A549 (cell line): ENCODE results near the gene ZG16B. TPM values are rescaled to one million over a fixed set of nuclear protein-coding genes. Genes with fewer than 3 reads are reported as not detected.

ENCODE experiments used
- ATAC-seq, 2 experiments: fragments of 200-7000 bp in 1 of 2; fragments of >200 bp in 1 of 2; cut with Nextera tagmentation in 1 of 2; cut with Tn5 transposase in 1 of 2; 3 replicates each; pipeline versions ENCODE4 v1.8.0 to v1.9.1; 2018 to 2020; ENCODE audit warnings: mild to moderate bottlenecking in 1 of 2, moderate library complexity in 1 of 2
- CTCF ChIA-PET: fragments of 300-600 bp; sonication (Branson Sonifier 250); formaldehyde crosslinking; extraction: SDS; loops from one replicate; lab custom pipeline; 2021; ENCODE audit warnings: antibody characterized with exemption, inconsistent platforms; lab: Yijun Ruan, JAX
- POLR2A ChIA-PET: fragments of 350-600 bp; formaldehyde crosslinking; extraction: SDS; loops from one replicate; lab custom pipeline; 2021; ENCODE audit warnings: antibody characterized with exemption, inconsistent platforms; lab: Yijun Ruan, JAX
- DNase-seq, 2 experiments: peaks; one replicate each; pipeline versions ENCODE4 v3.0.0 to v3.0.0-alpha.2; 2011 to 2016; ENCODE audit warnings: low read depth in 1 of 2, low spot score in 1 of 2
- FAIRE-seq: peaks from 2 replicates; lab custom pipeline; 2011; peaks lifted over from hg19 to GRCh38; lab: Jason Lieb, UNC
- H3K27ac ChIP-seq, 2 experiments: fragments of >200 bp; sonication (Bioruptor Twin); formaldehyde crosslinking; 3 replicates each; pipeline ENCODE4 v1.5.1; 2016 to 2017
- H3K4me1 ChIP-seq: fragments of >200 bp; sonication (Bioruptor Twin); formaldehyde crosslinking; 3 replicates; pipeline ENCODE4 v1.6.1; 2016
- H3K4me2 ChIP-seq: fragments of >200 bp; sonication (Bioruptor Twin); formaldehyde crosslinking; 3 replicates; pipeline ENCODE4 v1.6.1; 2016
- H3K4me3 ChIP-seq: fragments of >200 bp; sonication (Bioruptor Twin); formaldehyde crosslinking; 3 replicates; pipeline ENCODE4 v1.5.1; 2016
- H3K9me3 ChIP-seq: fragments of >200 bp; sonication (Bioruptor Twin); formaldehyde crosslinking; 3 replicates; pipeline ENCODE4 v1.6.1; 2016
- BCL3 ChIP-seq: fragments of >200 bp; sonication (Bioruptor Twin); formaldehyde crosslinking; IDR thresholded peaks from 3 replicates; pipeline ENCODE4 v1.6.1; 2016
- BHLHE40 ChIP-seq: IDR thresholded peaks from 2 replicates; pipeline ENCODE4 v1.6.1; 2012; ENCODE audit warnings: low read depth, low read length, inconsistent platforms
- CHD2 ChIP-seq: fragments of 150-350 bp; IDR thresholded peaks from 2 replicates; pipeline ENCODE4 v1.6.1; 2014; ENCODE audit warnings: low read length; ENCODE audit not compliant: partially characterized antibody
- CHD4 ChIP-seq: fragments of 200-600 bp; sonication (generic); IDR thresholded peaks from 2 replicates; pipeline ENCODE4 v1.6.1; 2016; ENCODE audit warnings: antibody characterized with exemption, mild to moderate bottlenecking, borderline replicate concordance
- EHF ChIP-seq: fragments of 250-450 bp; sonication (Bioruptor Pico); IDR thresholded peaks from 2 replicates; pipeline ENCODE4 v1.5.0; 2020; ENCODE audit warnings: mild to moderate bottlenecking
- FOSB ChIP-seq: fragments of 250-450 bp; sonication (Bioruptor Pico); IDR thresholded peaks from 2 replicates; pipeline ENCODE4 v1.5.0; 2020; ENCODE audit warnings: mild to moderate bottlenecking, moderate library complexity
- FOSL2 ChIP-seq, 2 experiments: fragments of 450-650 bp in 1 of 2; fragments of >200 bp in 1 of 2; sonication (Bioruptor Twin) in 1 of 2; formaldehyde crosslinking; IDR thresholded peaks; 2 replicates each; pipeline versions ENCODE4 v1.5.0 to v1.6.1; 2016 to 2020; ENCODE audit warnings: mild to moderate bottlenecking in 1 of 2, moderate library complexity in 1 of 2
- FOXS1 ChIP-seq: fragments of 250-450 bp; sonication (Bioruptor Pico); IDR thresholded peaks from 2 replicates; pipeline ENCODE4 v1.5.0; 2020; ENCODE audit warnings: mild to moderate bottlenecking, moderate library complexity
- HOXB13 ChIP-seq: fragments of 250-450 bp; sonication (Bioruptor Pico); IDR thresholded peaks from 2 replicates; pipeline ENCODE4 v1.5.0; 2020; ENCODE audit warnings: low read depth, mild to moderate bottlenecking, moderate library complexity
- HOXB5 ChIP-seq: fragments of 250-450 bp; sonication (Bioruptor Pico); IDR thresholded peaks from 2 replicates; pipeline ENCODE4 v1.5.0; 2020; ENCODE audit warnings: mild to moderate bottlenecking, moderate library complexity
- KDM1A ChIP-seq: fragments of 200-600 bp; sonication (generic); IDR thresholded peaks from 2 replicates; pipeline ENCODE4 v1.6.1; 2016; ENCODE audit warnings: low read depth, mild to moderate bottlenecking
- NFE2L2 ChIP-seq: fragments of 150-350 bp; conservative IDR thresholded peaks from 2 replicates; pipeline ENCODE4 v1.6.1; 2014; ENCODE audit warnings: low read length
- PHF8 ChIP-seq: fragments of 200-600 bp; sonication (generic); IDR thresholded peaks from 2 replicates; pipeline ENCODE4 v1.6.1; 2016; ENCODE audit warnings: low read depth, mild to moderate bottlenecking, antibody characterized with exemption, moderate library complexity, borderline replicate concordance
- POLR2A ChIP-seq: IDR thresholded peaks from 2 replicates; pipeline ENCODE4 v1.6.1; 2012; ENCODE audit warnings: mild to moderate bottlenecking, low read length
- RARB ChIP-seq: fragments of 250-450 bp; sonication (Bioruptor Pico); IDR thresholded peaks from 2 replicates; pipeline ENCODE4 v1.8.0; 2021; ENCODE audit warnings: mild to moderate bottlenecking, moderate library complexity
- REST ChIP-seq: fragments of 200-600 bp; sonication (generic); IDR thresholded peaks from 2 replicates; pipeline ENCODE4 v1.6.1; 2016; ENCODE audit warnings: antibody characterized with exemption, mild to moderate bottlenecking, moderate library complexity
- RFX5 ChIP-seq: fragments of 450-650 bp; IDR thresholded peaks from 2 replicates; pipeline ENCODE4 v1.7.1; 2014; ENCODE audit warnings: antibody characterized with exemption, mild to moderate bottlenecking, moderate library complexity
- TFCP2L1 ChIP-seq: fragments of 250-450 bp; sonication (Bioruptor Pico); IDR thresholded peaks from 2 replicates; pipeline ENCODE4 v1.5.0; 2021; ENCODE audit warnings: mild to moderate bottlenecking
- ZFP36 ChIP-seq: fragments of 450-650 bp; IDR thresholded peaks from 2 replicates; pipeline ENCODE4 v1.6.1; 2014; ENCODE audit warnings: borderline replicate concordance; ENCODE audit not compliant: partially characterized antibody
- ZNF302 ChIP-seq: fragments of 250-450 bp; sonication (Bioruptor Pico); IDR thresholded peaks from 2 replicates; pipeline ENCODE4 v1.9.0; 2021; ENCODE audit warnings: inconsistent platforms, mild to moderate bottlenecking, moderate library complexity
- ZSCAN20 ChIP-seq: fragments of 250-450 bp; sonication (Bioruptor Pico); IDR thresholded peaks from 2 replicates; pipeline ENCODE4 v1.8.0; 2022; ENCODE audit warnings: mild to moderate bottlenecking, moderate library complexity
- WGBS: methylation state at CpG from one replicate; pipeline ENCODE4 v1.1.6; 2017; ENCODE audit errors: missing lambda C conversion rate; 5-methylcytosine and 5-hydroxymethylcytosine counted together
- polyA plus RNA-seq, 4 experiments: library from polyadenylated mRNA; depleted of rRNA in 3 of 4; stranded (reverse); fragments of >200 nt; fragmentation: RNase III in 1 of 4; extraction: RNeasy Plus Mini Kit Qiagen cat#74134 plus additional on column Dnase treatment in 1 of 4; gene quantifications; 2 replicates in 3 of 4; 3 replicates in 1 of 4; pipeline ENCODE4 v1.2.3, GENCODE V29; 2011 to 2017

ZG16B gene
- polyA plus RNA-seq, 2 of the 4 experiments (the other 2 are of a cell fraction), result 0.40 to 0.85 TPM

GRCh38 chr16:2795395-2796143 lies 34.5 kb upstream of the ZG16B start:
- TF ChIP-seq FOSL2 (IDR thresholded peaks at IDR 0.05) (no peak), FOSL2 (CRISPR knock-in tag; IDR thresholded peaks at IDR 0.05) (0 out of 2 replicates have a peak, but pooled peaks have one; percentile 10), CHD2 (no peak)
- 59% methylated on average over 7 of the region's 7 CpGs for WGBS
- ChIA-PET POLR2A (no interaction called here), CTCF (interaction anchor here (1.3 to 1.4 kb wide), 2 partner anchors 27 to 44 kb away, joined by 5 to 8 read pairs; no protein-coding TSS in a partner anchor)
- no peak for FAIRE-seq
- H3K27ac ChIP-seq, result peak overlapping the region; percentile 27 to 48; a peak in 5 of 6 replicates
- H3K4me3 ChIP-seq, result no peak overlapping the region
- no peak for DNase-seq
- H3K4me2 ChIP-seq, result peak overlapping the region; percentile 27
- ATAC-seq, result no peak
- H3K9me3 ChIP-seq, result no peaks in the 10 kb centered on the region
- H3K4me1 ChIP-seq, result peaks cover 28% of the 10 kb centered on the region

GRCh38 chr16:2798723-2799204 lies 31.3 kb upstream of the ZG16B start:
- DNase-seq (no peak), ATAC-seq (no peak), FAIRE-seq (no peak)
- ChIA-PET POLR2A (no interaction called here), CTCF (interaction anchor here (1.0 to 2.7 kb wide), 5 partner anchors 8 to 78 kb away, joined by 3 to 13 read pairs (median 4); no protein-coding TSS in a partner anchor)
- Histone ChIP-seq H3K27ac (no peak overlapping the region), H3K4me1 (peaks cover 28% of the 10 kb centered on the region), H3K9me3 (peaks cover 7% of the 10 kb centered on the region; the same call in 2 of the 3 replicates), H3K4me3 (no peak overlapping the region), H3K4me2 (no peak overlapping the region)
- TF ChIP-seq POLR2A (no peak), RARB (CRISPR knock-in tag) (no peak), BCL3 (no peak), REST (no peak), NFE2L2 (no peak), KDM1A (no peak), TFCP2L1 (CRISPR knock-in tag) (no peak), HOXB13 (CRISPR knock-in tag) (no peak), FOSB (CRISPR knock-in tag) (no peak), EHF (CRISPR knock-in tag) (no peak), FOXS1 (CRISPR knock-in tag) (no peak), ZFP36 (no peak)
- 94% methylated on average over 21 of the region's 39 CpGs for WGBS

GRCh38 chr16:2799205-2799858 lies 30.8 kb upstream of the ZG16B start:
- H3K9me3 ChIP-seq, result peaks cover 13% of the 10 kb centered on the region
- WGBS, result 83% methylated on average over 20 of the region's 21 CpGs
- H3K4me2 ChIP-seq, result no peak overlapping the region
- TF ChIP-seq HOXB5 (CRISPR knock-in tag) (no peak), BHLHE40 (no peak), ZNF302 (CRISPR knock-in tag) (no peak), ZSCAN20 (CRISPR knock-in tag) (no peak), RFX5 (no peak), REST (no peak), CHD4 (no peak), ZFP36 (no peak), PHF8 (no peak)
- ATAC-seq (peak; percentile 34 to 46; a peak in 3 of 6 replicates), FAIRE-seq (no peak), DNase-seq (no peak)
- CTCF ChIA-PET, result interaction anchor here (1.0 to 2.7 kb wide), 6 partner anchors 9 to 77 kb away, joined by 3 to 13 read pairs (median 4); no protein-coding TSS in a partner anchor
- no peak overlapping the region for H3K4me3 ChIP-seq
- peaks cover 22% of the 10 kb centered on the region for H3K4me1 ChIP-seq
- H3K27ac ChIP-seq, result no peak overlapping the region
- POLR2A ChIA-PET, result no interaction called here
